IMR-90 (cell line): Measurements from ENCODE around the gene SPRR4.

ENCODE experiments used
- MAZ ChIP-seq: IDR thresholded peaks from 2 replicates; pipeline ENCODE4 v1.6.1; 2012; ENCODE audit warnings: low read depth, mild to moderate bottlenecking, low read length, improper control_type of control experiment, moderate library complexity, borderline replicate concordance
- POLR2A ChIP-seq: IDR thresholded peaks from 2 replicates; pipeline ENCODE4 v1.6.1; 2012; ENCODE audit warnings: mild to moderate bottlenecking, low read depth, low read length
- RAD21 ChIP-seq: IDR thresholded peaks from 2 replicates; pipeline ENCODE4 v1.6.1; 2012; ENCODE audit warnings: low read length, improper control_type of control experiment
- RCOR1 ChIP-seq: IDR thresholded peaks from 2 replicates; pipeline ENCODE4 v1.6.1; 2012; ENCODE audit warnings: mild to moderate bottlenecking, low read length, improper control_type of control experiment; ENCODE audit not compliant: insufficient replicate concordance
- RFX5 ChIP-seq: IDR thresholded peaks from 2 replicates; pipeline ENCODE4 v1.8.0; 2012; ENCODE audit warnings: low read depth, mild to moderate bottlenecking, low read length, moderate library complexity
- USF2 ChIP-seq: fragments of 150-350 bp; IDR thresholded peaks from 2 replicates; pipeline ENCODE4 v1.6.1; 2017; ENCODE audit warnings: mild to moderate bottlenecking, antibody characterized with exemption, low read length, low read depth
- TF ChIP-seq, protein P1 (sequence below): conservative IDR thresholded peaks from 2 replicates; pipeline ENCODE4 v1.5.1; 2012; ENCODE audit warnings: mild to moderate bottlenecking, low read depth, low read length, improper control_type of control experiment

DNA sequence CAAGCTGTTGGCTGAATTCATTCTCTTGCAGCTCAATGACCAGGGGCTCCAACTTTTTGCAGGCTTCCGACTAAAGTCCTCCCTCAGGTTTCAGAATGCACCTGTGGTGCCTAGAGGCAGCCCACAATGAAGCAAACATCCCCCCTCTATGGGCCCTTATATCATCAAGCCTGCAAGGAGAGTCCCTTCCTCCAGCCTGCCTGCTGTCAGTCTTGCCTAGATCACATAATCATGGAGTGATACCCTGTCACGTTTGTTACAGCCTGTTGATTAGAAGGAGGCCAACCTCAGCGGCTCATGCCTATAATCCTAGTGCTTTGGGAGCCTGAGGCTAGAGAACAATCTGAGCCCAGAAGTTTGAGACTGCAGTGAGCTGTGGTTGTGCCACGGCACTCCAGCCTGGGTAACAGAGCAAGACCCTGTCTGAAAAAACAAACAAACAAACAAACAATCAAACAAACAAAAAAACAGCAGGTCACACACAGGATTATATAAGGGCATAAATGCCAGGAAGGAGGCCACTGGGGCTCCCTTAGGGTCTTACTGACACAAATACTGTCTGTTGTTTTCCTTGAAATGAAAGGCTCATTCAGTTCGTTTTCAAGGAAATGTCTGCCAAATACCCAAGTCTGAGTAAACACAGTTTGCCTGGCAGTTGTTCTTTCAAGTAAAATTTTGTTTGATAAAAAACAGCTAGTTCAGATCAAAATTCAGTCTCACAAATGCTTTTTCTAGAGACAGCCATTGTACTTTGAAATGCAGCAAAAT lies 26.4 kb downstream of the SPRR4 start:
- TF ChIP-seq RAD21: no peak
- TF ChIP-seq, protein P1, sequence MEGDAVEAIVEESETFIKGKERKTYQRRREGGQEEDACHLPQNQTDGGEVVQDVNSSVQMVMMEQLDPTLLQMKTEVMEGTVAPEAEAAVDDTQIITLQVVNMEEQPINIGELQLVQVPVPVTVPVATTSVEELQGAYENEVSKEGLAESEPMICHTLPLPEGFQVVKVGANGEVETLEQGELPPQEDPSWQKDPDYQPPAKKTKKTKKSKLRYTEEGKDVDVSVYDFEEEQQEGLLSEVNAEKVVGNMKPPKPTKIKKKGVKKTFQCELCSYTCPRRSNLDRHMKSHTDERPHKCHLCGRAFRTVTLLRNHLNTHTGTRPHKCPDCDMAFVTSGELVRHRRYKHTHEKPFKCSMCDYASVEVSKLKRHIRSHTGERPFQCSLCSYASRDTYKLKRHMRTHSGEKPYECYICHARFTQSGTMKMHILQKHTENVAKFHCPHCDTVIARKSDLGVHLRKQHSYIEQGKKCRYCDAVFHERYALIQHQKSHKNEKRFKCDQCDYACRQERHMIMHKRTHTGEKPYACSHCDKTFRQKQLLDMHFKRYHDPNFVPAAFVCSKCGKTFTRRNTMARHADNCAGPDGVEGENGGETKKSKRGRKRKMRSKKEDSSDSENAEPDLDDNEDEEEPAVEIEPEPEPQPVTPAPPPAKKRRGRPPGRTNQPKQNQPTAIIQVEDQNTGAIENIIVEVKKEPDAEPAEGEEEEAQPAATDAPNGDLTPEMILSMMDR: no peak
- no peak for TF ChIP-seq POLR2A
- no peak for TF ChIP-seq USF2
- TF ChIP-seq RFX5: no peak
- TF ChIP-seq MAZ: no peak
- TF ChIP-seq RCOR1: no peak
